ENCODE measurements around the gene ALKBH4.
A peak's percentile ranks its signal among the peaks of the same experiment; 100 is the strongest.
"Not testable (repeated sequence)": the region's sequence is repeated elsewhere in the genome, so short reads cannot be mapped to it uniquely, and the experiment has no call there.

Gene ALKBH4

GRCh38 chr7:102426268-102427018 is 38.2 kb downstream of the ALKBH4 start:
- DNase-seq, result no peak

GRCh38 chr7:102425639-102426267 is 38.9 kb downstream of the ALKBH4 start:
- no peak for DNase-seq

- DNase-seq, result no peak
These were observed 39.9 kb downstream of the ALKBH4 start for GRCh38 chr7:102424787-102425218.

GRCh38 chr7:102424129-102424551 is 40.5 kb downstream of the ALKBH4 start:
- DNase-seq, result no peak

GRCh38 chr7:102421706-102422240 is 42.9 kb downstream of the ALKBH4 start:
- DNase-seq, result no peak

GRCh38 chr7:102418592-102418991 is 46.1 kb downstream of the ALKBH4 start:
- DNase-seq, result no peak

GRCh38 chr7:102417105-102417504 is 47.6 kb downstream of the ALKBH4 start:
- no peak for DNase-seq

- no peak for DNase-seq
These were observed 48.3 kb downstream of the ALKBH4 start for GRCh38 chr7:102416406-102416805.

- DNase-seq, result no peak
These were observed 48.9 kb downstream of the ALKBH4 start for GRCh38 chr7:102415685-102416225.

GRCh38 chr7:102413611-102414010 is 51.1 kb downstream of the ALKBH4 start:
- DNase-seq, result no peak

- DNase-seq, result no peak
These were observed 51.6 kb downstream of the ALKBH4 start for GRCh38 chr7:102413091-102413490.

GRCh38 chr7:102412548-102412947 is 52.1 kb downstream of the ALKBH4 start:
- DNase-seq, result peak; percentile 21

GRCh38 chr7:102410918-102411317 is 53.7 kb downstream of the ALKBH4 start:
- no peak for DNase-seq

GRCh38 chr7:102410123-102410522 is 54.5 kb downstream of the ALKBH4 start:
- DNase-seq, result no peak

- no peak for DNase-seq
These were observed 55.3 kb downstream of the ALKBH4 start for GRCh38 chr7:102409340-102409739.

GRCh38 chr7:102408530-102408929 is 56.1 kb downstream of the ALKBH4 start:
- not testable (repeated sequence) for DNase-seq

GRCh38 chr7:102407910-102408309 is 56.8 kb downstream of the ALKBH4 start:
- DNase-seq, result no peak

All from EL (cell line).